ENCODE data around the gene VIPAS39.

- TF ChIP-seq POLR2A (IDR thresholded peaks at IDR 0.05): no peak
- TF ChIP-seq CTCF (IDR thresholded peaks at IDR 0.05): no peak
Measured at GRCh38 chr14:77457115-77457521, 283 bp downstream of the VIPAS39 start.

All from thyroid gland (tissue), 4 donors.